Smooth muscle cell (in vitro differentiated cells): ENCODE measurements around the gene PCNX1. TPM values are rescaled to one million over a fixed set of nuclear protein-coding genes. Genes with fewer than 3 reads are reported as not detected.
A peak's percentile ranks its signal among the peaks of the same experiment; 100 is the strongest.

Experiments
- DNase-seq: peaks from one replicate; lab custom pipeline; 2025; ENCODE audit not compliant: unreplicated experiment; lab: John Stamatoyannopoulos, UW
- H2AFZ ChIP-seq: fragments of 200-600 bp; sonication (generic); 2 replicates; pipeline ENCODE4 v1.6.0; 2016; ENCODE audit warnings: antibody characterized with exemption, low read depth, mild to moderate bottlenecking
- H3F3A ChIP-seq: fragments of 200-600 bp; sonication (generic); 2 replicates; pipeline ENCODE4 v1.6.0; 2017; ENCODE audit warnings: antibody characterized with exemption, low read depth
- H3K27ac ChIP-seq: fragments of 200-600 bp; sonication (generic); 2 replicates; pipeline ENCODE4 v1.5.1; 2016; ENCODE audit warnings: low read depth, mild to moderate bottlenecking
- H3K27me3 ChIP-seq: fragments of 200-600 bp; sonication (generic); 2 replicates; pipeline ENCODE4 v1.6.1; 2016; ENCODE audit warnings: low read depth, mild to moderate bottlenecking
- H3K36me3 ChIP-seq: fragments of 200-600 bp; sonication (generic); 2 replicates; pipeline ENCODE4 v1.5.1; 2016; ENCODE audit warnings: low read depth
- H3K4me1 ChIP-seq: fragments of 200-600 bp; sonication (generic); 2 replicates; pipeline ENCODE4 v1.5.1; 2016; ENCODE audit warnings: low read depth
- H3K4me2 ChIP-seq: fragments of 200-600 bp; sonication (generic); 2 replicates; pipeline ENCODE4 v1.6.0; 2016; ENCODE audit warnings: mild to moderate bottlenecking
- H3K4me3 ChIP-seq: fragments of 200-600 bp; sonication (generic); 2 replicates; pipeline ENCODE4 v1.5.1; 2016; ENCODE audit warnings: mild to moderate bottlenecking
- H3K79me2 ChIP-seq: fragments of 200-600 bp; sonication (generic); 2 replicates; pipeline ENCODE4 v1.6.0; 2016; ENCODE audit warnings: low read depth, mild to moderate bottlenecking
- H3K9ac ChIP-seq: fragments of 200-600 bp; sonication (generic); 2 replicates; pipeline ENCODE4 v1.6.0; 2016; ENCODE audit warnings: low read depth
- H3K9me3 ChIP-seq: fragments of 200-600 bp; sonication (generic); replicated peaks from 2 replicates; pipeline ENCODE4 v1.5.1; 2016; ENCODE audit warnings: low read depth
- H4K20me1 ChIP-seq: fragments of 200-600 bp; sonication (generic); 2 replicates; pipeline ENCODE4 v1.6.0; 2016; ENCODE audit warnings: low read depth
- CTCF ChIP-seq: fragments of 200-600 bp; sonication (generic); IDR thresholded peaks from 2 replicates; pipeline ENCODE4 v1.5.1; 2017; ENCODE audit warnings: borderline replicate concordance, mild to moderate bottlenecking, antibody characterized with exemption; ENCODE audit not compliant: insufficient read depth, poor library complexity, severe bottlenecking
- WGBS: methylation state at CpG from one replicate; pipeline ENCODE4 v1.1.7; 2016; ENCODE audit warnings: low lambda C conversion rate; 5-methylcytosine and 5-hydroxymethylcytosine counted together
- polyA plus RNA-seq: library from polyadenylated mRNA; unstranded; fragments of >200 nt; fragmentation: Nextera tagmentation; extraction: Ambion mirVana; gene quantifications from 2 replicates; pipeline ENCODE4 v1.2.1, GENCODE V29; 2016
- total RNA-seq: library from RNA; depleted of rRNA; stranded (reverse); fragments of >200 nt; gene quantifications from 2 replicates; pipeline ENCODE4 v1.2.3, GENCODE V29; 2014

The PCNX1 gene
- total and polyA plus RNA-seq, 2 experiments from 2014 or later = 12.2 to 68.2 TPM

- H3K27me3 ChIP-seq = no peaks in the 10 kb centered on the region
- TF ChIP-seq CTCF = no peak
- no peaks in the 10 kb centered on the region for H3K9me3 ChIP-seq
- no peak for DNase-seq
- H3F3A ChIP-seq = peaks cover 25% of the 10 kb centered on the region
- peaks cover 30% of the 10 kb centered on the region for H3K4me1 ChIP-seq
- no peak overlapping the region for H3K4me3 ChIP-seq
- H3K4me2 ChIP-seq = peak overlapping the region; percentile 75
- H4K20me1 ChIP-seq = no peaks in the 10 kb centered on the region
- H3K27ac ChIP-seq = peak overlapping the region; percentile 100
- WGBS = 73% methylated on average over 7 of the region's 7 CpGs
- no peak overlapping the region for H3K9ac ChIP-seq
- H3K36me3 ChIP-seq = peaks cover 8% of the 10 kb centered on the region
- no peak overlapping the region for H2AFZ ChIP-seq
- H3K79me2 ChIP-seq = no peaks in the 10 kb centered on the region
These were observed 208.7 kb downstream of the PCNX1 start for GRCh38 chr14:71115821-71116567.

- Histone ChIP-seq H3K27ac (peak overlapping the region; percentile 100), H3K79me2 (no peaks in the 10 kb centered on the region), H3K9me3 (no peaks in the 10 kb centered on the region), H3K4me1 (peaks cover 30% of the 10 kb centered on the region), H2AFZ (no peak overlapping the region), H3K9ac (peak overlapping the region; percentile 96), H3K27me3 (no peaks in the 10 kb centered on the region), H3F3A (peaks cover 22% of the 10 kb centered on the region), H3K4me2 (peak overlapping the region; percentile 75), H3K4me3 (no peak overlapping the region), H3K36me3 (peaks cover 1% of the 10 kb centered on the region), H4K20me1 (no peaks in the 10 kb centered on the region)
- no peak for DNase-seq
- TF ChIP-seq CTCF = no peak
- WGBS = 46% methylated on average over 8 of the region's 8 CpGs
These were observed 209.4 kb downstream of the PCNX1 start for GRCh38 chr14:71116568-71117122.

DNA sequence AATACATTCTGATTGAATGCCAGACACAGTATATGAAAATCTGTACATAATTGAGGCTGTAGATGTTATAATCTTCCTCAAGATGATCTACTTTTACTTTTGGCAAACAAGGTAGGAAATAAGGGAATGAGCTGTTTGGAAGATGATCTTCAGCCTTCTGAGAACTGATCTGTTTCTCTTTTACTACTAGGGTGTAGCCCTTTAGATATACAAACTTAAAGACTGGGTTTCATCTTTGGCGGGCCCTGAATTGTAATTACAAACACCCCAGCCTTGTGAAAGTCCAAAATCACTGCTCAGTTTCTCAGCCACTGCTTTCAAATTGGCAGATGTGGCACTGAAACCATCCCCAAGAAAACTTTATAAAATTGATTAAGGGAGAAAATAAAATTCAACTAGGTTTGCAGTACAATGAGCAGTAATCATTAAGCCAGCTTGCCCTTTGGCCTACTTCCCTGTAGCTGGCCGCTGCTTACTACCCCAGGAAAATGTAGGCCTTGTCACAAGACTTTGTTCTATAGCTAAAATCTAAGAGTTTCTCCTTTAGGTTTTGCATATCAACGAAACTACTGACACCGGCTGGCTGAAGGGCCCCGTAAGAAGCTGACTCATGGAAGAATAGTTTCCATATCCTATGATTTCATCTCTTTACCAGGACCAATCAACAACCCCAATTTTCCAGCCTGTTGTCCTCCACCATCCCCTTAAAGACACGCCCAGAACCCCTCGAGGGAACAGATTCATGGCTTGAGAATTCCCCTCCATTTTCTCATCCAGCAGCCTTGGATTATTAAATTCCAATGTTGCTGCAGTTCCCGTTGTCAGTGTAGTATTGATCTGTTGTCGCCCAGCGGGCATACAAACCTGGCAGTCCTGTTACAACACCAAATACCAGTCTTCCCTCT lies 210.8 kb downstream of the PCNX1 start:
- WGBS = 29% methylated on average over 10 of the region's 10 CpGs
- peak overlapping the region; percentile 75 for H3K4me2 ChIP-seq

More for the DNA sequence above, 210.8 kb downstream of the PCNX1 start:
- Histone ChIP-seq H3K79me2 (no peaks in the 10 kb centered on the region), H3K9ac (peak overlapping the region; percentile 96), H3F3A (peaks cover 22% of the 10 kb centered on the region), H4K20me1 (no peaks in the 10 kb centered on the region), H3K36me3 (no peaks in the 10 kb centered on the region), H3K4me3 (no peak overlapping the region), H3K4me1 (peaks cover 30% of the 10 kb centered on the region), H2AFZ (peak overlapping the region; percentile 5), H3K27me3 (no peaks in the 10 kb centered on the region), H3K27ac (peak overlapping the region; percentile 100), H3K9me3 (no peaks in the 10 kb centered on the region)
- no peak for DNase-seq
- no peak for TF ChIP-seq CTCF
